ENCODE results near the gene MEF2C. TPM values are rescaled to one million over a fixed set of nuclear protein-coding genes. Genes with fewer than 3 reads are reported as not detected.

Gene MEF2C
- total RNA-seq, 1 donor from 2014 or later, result 0.25 TPM

GRCh38 chr5:88830567-88830966 is 52.4 kb downstream of the MEF2C start:
- intact Hi-C loops (cut with micrococcal nuclease), result no loop called here

GRCh38 chr5:88829775-88830174 is 53.2 kb downstream of the MEF2C start:
- intact Hi-C loops (cut with micrococcal nuclease), result loop anchor here (5.0 kb wide), 2 partner anchors 53 to 223 kb away; partner anchors contain the start of gene MEF2C

GRCh38 chr5:88829054-88829453 is 53.9 kb downstream of the MEF2C start:
- intact Hi-C loops (cut with micrococcal nuclease), result loop anchor here (5.0 kb wide), 2 partner anchors 53 to 223 kb away; partner anchors contain the start of gene MEF2C

GRCh38 chr5:88827997-88828396 is 55.0 kb downstream of the MEF2C start:
- intact Hi-C loops (cut with micrococcal nuclease), result loop anchor here (5.0 kb wide), 2 partner anchors 54 to 224 kb away; partner anchors contain the start of gene MEF2C

GRCh38 chr5:88826646-88827585 is 56.1 kb downstream of the MEF2C start:
- intact Hi-C loops (cut with micrococcal nuclease), result loop anchor here (5.0 kb wide), 2 partner anchors 55 to 225 kb away; partner anchors contain the start of gene MEF2C

- intact Hi-C loops (cut with micrococcal nuclease), result loop anchor here (5.0 kb wide), 2 partner anchors 57 to 227 kb away; partner anchors contain the start of gene MEF2C
These were observed 57.2 kb downstream of the MEF2C start for GRCh38 chr5:88825584-88826315.

GRCh38 chr5:88824892-88825583 is 57.9 kb downstream of the MEF2C start:
- intact Hi-C loops (cut with micrococcal nuclease), result loop anchor here (5.0 kb wide), 2 partner anchors 57 to 227 kb away; partner anchors contain the start of gene MEF2C

- intact Hi-C loops (cut with micrococcal nuclease), result no loop called here
These were observed 58.8 kb downstream of the MEF2C start for GRCh38 chr5:88824141-88824540.

- intact Hi-C loops (cut with micrococcal nuclease), result no loop called here
These were observed 59.8 kb downstream of the MEF2C start for GRCh38 chr5:88823201-88823600.

GRCh38 chr5:88821161-88821560 is 61.8 kb downstream of the MEF2C start:
- intact Hi-C loops (cut with micrococcal nuclease), result no loop called here

GRCh38 chr5:88820581-88820980 is 62.4 kb downstream of the MEF2C start:
- intact Hi-C loops (cut with micrococcal nuclease), result no loop called here

- intact Hi-C loops (cut with micrococcal nuclease), result no loop called here
These were observed 63.5 kb downstream of the MEF2C start for GRCh38 chr5:88819301-88819999.

GRCh38 chr5:88818296-88818695 is 64.7 kb downstream of the MEF2C start:
- intact Hi-C loops (cut with micrococcal nuclease), result no loop called here

- intact Hi-C loops (cut with micrococcal nuclease), result no loop called here
These were observed 66.8 kb downstream of the MEF2C start for GRCh38 chr5:88816195-88816594.

- intact Hi-C loops (cut with micrococcal nuclease), result no loop called here
These were observed 67.8 kb downstream of the MEF2C start for GRCh38 chr5:88815050-88815789.

- intact Hi-C loops (cut with micrococcal nuclease), result no loop called here
These were observed 69.0 kb downstream of the MEF2C start for GRCh38 chr5:88813805-88814575.

- intact Hi-C loops (cut with micrococcal nuclease), result no loop called here
These were observed 69.7 kb downstream of the MEF2C start for GRCh38 chr5:88813244-88813643.

GRCh38 chr5:88808153-88808552 is 74.8 kb downstream of the MEF2C start:
- intact Hi-C loops (cut with micrococcal nuclease), result no loop called here

- intact Hi-C loops (cut with micrococcal nuclease), result no loop called here
These were observed 75.7 kb downstream of the MEF2C start for GRCh38 chr5:88807327-88807726.
